NK-92 treated with Interleukin-12 subunit alpha and Interleukin-12 subunit beta, amount 100 ng/mL, for 24 hours (cell line): Measurements from ENCODE around the gene KLF6.
"Not testable (repeated sequence)": the region's sequence is repeated elsewhere in the genome, so short reads cannot be mapped to it uniquely, and the experiment has no call there.

Experiments
- DNase-seq: peaks from one replicate; lab custom pipeline; 2025; lab: John Stamatoyannopoulos, UW

The KLF6 gene

DNA sequence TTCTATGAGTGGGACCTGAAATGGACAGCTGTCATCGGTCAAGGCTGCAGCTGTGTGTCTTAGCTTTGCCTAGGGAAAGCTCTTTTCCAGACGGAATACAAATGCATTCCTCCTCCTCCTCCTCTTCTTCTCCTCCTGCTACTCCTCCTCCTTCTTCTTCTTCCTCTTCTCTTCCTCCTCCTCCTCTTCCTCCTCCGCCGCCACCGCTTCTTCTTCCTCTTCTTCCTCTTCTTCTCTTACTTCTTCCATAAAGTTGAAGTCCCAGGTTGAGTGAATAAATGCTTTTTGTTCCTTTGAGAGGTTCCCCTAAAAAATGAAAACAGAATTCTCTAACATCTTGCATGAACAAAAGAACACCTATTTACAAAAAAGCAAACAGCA lies 28.7 kb downstream of the KLF6 start:
- no peak for DNase-seq

GRCh38 chr10:3755440-3756359 lies 29.3 kb downstream of the KLF6 start:
- DNase-seq: no peak

DNA sequence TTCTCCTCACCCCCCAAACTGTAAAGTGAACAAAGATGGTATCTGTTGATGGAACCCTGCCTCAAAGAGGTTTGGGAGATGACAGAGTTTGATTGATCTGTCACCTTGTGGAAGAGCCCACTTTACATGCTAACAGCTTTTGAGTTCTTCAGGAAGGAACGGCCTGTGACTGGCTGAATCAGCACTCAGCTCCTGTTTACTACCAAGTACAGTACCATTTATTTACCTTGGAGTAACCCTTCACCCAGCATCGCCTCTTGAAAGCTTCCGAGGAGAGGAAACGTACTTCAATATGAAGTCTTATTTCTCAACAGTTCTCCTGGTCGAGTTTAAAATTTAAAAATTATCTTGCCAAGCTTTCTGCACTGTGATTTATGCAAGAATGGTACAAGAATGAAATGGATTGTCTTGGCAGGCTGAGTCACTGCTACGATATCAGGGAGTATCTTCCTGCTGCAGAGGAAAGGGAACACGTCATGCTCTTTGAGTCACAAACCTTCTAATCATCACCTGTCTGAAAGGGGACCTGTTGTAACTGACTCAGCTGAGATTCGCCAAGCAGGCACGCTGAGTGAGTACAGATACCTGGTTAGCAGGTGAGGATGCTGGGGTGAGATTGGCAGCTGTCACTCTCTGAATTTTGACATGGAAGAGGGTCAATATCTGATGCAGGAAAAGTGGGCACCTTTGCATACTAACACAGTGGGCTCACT lies 30.1 kb downstream of the KLF6 start:
- no peak for DNase-seq

DNA sequence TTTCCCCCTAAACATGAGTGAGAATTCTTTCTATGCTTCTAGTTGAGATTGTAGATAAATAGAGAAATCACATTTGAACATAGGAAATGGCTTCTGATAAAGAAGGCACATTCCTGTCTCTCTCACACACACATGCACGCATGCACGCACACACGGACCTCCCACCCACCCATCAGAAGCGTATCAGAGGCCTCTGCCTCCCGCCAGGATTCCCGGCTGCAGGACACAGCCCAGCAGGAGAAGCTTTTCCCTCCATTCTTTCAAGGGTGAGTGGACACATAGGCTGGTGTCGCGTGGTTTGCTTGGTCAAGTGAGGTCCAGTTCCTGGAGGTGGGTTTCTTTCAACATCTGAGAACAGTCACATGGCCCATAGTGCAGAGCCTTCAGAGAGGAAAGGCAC lies 34.2 kb downstream of the KLF6 start:
- no peak for DNase-seq

DNA sequence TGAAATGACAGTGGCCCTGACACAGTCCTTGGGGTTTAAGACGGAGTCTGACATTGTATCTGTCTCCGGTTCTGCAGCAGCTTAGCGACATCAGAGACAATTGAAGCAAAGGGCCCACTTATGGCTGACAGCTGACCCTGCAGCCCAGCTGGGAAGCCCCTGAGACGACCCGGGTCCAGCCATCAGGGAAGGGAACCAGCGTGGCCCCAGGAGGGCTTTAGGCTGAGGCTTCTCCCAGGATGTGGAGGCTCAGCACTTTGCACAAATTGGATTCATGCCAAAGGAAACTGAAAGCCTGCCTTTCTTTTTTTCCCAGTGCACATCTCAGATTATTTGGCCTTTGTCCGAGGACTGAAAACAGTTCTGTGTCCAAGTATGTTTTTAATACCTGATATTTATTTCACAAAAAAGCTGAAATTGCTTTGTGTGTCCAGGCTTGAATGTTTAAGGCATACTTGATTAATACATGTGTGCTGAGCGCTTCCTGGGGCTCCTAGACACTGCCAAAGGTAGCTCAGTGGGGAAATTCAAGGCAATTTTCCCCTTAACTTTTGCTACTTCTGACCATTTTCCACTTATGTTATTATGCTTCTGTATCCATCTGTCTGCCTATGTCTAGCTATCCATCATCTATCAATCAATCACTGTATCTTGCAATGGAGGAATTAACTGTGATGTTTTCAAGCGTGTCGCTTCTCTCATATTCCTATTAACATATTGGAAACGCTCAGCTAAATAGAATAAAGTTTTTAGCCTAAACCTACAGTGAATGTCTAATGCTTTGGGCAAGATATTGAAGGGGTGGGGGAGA lies 34.8 kb downstream of the KLF6 start:
- no peak for DNase-seq

- no peak for DNase-seq
Observed at GRCh38 chr10:3749600-3749999, 35.4 kb downstream of the KLF6 start.

- no peak for DNase-seq
Observed at GRCh38 chr10:3749011-3749410, 36.0 kb downstream of the KLF6 start.

- DNase-seq: no peak
Observed at GRCh38 chr10:3748484-3748883, 36.5 kb downstream of the KLF6 start.

DNA sequence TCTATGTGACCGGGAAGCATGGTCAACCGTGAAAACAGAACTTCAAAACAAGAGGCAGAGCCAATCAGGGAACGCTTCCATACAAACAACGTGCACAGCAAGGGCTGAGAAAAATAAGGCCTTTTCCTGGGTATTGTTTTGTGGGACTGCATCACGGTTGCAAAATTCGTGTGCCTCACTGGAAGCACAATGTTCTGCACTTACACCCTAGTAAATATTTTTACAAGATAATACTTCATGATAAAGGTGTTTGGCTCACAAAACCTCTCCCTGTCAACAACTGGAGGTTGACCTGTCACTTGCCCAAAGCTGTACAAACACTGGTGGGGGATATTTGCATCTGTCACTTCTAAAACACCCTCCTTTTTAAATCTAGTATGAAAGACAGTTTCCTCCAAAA lies 37.0 kb downstream of the KLF6 start:
- DNase-seq: no peak

- no peak for DNase-seq
Observed at GRCh38 chr10:3747248-3747960, 37.6 kb downstream of the KLF6 start.

DNA sequence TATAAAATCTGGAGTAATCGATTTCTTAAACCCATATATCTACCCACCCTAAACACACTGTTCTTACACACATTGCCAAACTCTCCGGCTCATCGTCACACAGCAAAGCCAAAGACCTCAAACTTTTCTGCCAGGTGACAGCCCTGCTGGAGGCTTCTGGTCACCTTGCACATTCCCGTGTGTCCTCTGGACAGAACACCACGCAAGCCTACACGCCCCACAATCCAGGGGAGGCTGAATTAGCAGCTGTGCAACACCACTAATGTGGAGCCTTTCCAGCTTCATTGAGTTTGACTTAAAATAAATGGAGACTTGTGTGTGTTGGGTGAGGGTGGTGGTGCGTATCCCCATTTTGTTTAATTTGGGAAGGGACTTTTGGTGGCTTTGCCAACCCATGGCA lies 38.4 kb downstream of the KLF6 start:
- DNase-seq: no peak

GRCh38 chr10:3745521-3745920 lies 39.5 kb downstream of the KLF6 start:
- DNase-seq: no peak

GRCh38 chr10:3741688-3742461 lies 43.1 kb downstream of the KLF6 start:
- no peak for DNase-seq

DNA sequence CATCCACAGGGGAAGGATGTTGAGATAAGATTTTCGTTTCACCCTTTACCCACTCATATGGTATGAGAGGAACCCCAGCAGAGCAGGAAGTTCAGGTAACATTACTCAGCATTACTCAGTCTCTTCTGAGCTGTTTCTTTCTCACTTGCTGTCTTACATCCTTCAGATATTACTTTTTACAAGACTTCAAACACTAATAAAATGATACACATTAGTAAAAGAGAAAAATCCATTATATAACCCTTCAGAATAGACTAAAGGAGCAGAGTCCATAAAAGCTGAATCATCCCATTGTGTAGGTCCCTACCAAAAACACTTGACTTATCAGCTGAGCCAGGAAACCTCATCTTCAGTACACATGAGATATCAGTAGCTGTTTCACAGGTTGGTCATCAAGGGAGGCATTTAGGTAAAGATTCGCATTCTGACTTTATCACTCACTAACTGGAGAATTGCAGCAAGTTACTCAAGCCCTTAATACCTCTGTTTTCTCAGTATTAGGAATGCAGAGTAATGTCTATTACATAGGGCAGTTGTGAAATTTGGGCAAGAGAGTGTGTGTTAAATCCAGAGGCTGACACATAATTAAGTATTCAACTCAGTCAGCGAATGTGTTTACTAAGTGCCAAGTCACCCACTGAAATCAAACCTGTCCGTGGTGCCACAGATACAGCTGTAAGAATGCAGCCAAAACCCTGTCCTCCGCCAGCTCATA lies 44.7 kb downstream of the KLF6 start:
- peak; percentile 16 for DNase-seq

GRCh38 chr10:3738855-3739350 lies 46.1 kb downstream of the KLF6 start:
- DNase-seq: no peak

GRCh38 chr10:3737864-3738263 lies 47.1 kb downstream of the KLF6 start:
- no peak for DNase-seq

DNA sequence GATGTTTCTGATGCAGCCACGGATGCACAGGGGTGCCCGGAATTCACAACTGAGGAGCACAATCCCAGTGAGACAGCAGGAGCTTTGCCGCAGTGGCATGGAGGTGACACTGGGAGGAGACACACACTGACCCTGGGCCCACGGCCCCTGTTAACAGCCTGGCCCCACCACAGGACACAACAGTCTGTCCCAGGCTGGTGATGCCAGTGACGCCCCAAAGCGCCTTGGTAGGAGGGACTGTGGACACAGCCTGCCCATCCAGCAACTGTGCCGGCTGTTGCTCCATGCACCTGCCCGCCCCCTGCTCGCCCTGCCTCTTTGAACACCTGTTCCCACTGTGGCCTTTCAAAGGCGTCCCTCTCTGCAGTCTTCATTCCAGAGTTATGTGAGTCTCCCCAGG lies 49.8 kb downstream of the KLF6 start:
- no peak for DNase-seq

DNA sequence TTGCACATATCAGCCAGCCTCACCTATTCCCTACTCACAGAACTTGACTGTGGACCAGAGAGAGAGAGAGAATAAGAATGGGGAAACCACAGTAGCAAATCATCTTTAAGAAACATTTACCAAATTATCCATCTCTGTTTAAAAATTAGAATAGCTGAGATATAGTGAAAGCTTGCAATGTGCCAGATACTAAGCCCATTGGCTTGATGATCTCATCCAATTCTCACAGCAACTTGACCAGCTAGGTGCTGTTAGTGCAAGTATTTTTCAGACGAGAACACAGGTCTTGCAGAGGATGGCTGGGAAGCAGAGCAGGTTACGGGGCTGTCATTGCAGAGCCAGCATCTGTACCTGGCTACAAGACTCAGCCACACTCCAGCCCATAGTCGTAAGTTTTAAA lies 50.9 kb downstream of the KLF6 start:
- DNase-seq: no peak

DNA sequence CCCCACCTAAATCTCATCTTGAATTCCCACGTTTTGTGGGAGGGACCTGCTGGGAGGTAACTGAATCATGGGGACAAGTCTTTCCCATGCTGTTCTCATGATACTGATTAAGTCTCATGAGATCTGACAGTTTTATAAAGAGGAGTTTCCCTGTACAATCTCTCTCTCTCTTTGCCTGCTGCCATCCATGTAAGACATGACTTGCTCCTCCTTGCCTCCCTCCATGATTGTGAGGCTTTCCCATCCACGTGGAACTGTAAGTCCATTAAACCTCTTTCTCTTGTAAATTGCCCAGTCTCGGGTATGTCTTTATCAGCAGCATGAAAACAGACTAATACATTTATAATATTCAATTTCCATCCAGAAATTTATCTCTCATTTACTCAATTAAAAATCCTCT lies 52.8 kb downstream of the KLF6 start:
- DNase-seq: not testable (repeated sequence)

DNA sequence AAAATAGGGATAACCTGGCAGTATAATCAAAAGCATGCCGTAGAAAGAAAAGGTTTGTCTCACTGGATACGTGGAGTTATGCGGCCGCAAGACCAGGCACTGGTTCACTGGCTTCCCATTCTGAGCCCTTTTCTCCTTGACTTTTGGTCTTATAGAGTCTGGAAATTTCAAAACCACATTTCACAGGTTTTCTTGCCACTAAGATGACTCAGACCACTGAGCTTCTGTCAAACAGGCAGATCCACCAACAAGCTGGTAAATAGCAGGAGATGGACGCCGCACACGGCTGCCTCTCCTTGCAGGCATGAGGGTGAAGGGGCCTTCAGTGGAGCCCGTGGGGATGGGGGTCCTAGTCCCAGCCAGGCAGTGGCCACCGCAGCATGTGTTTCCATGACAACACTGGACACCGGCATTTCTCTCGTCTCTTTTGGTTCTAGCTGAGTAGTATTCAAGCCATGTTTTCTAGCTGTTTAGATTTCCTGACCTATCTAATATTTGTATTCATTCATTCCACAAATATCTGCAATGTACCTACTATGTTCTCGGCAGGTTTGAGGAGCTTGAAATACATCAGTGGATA lies 55.5 kb downstream of the KLF6 start:
- DNase-seq: peak; percentile 25
